ENCODE data around the gene DAG1.

DAG1 gene

GRCh38 chr3:49518016-49518415, 47.9 kb downstream of the DAG1 start:
- no peak for DNase-seq (ENCODE audit: low read depth, low spot score)

- no peak for DNase-seq (ENCODE audit: low read depth, low spot score)
Measured at GRCh38 chr3:49518441-49518840, 48.4 kb downstream of the DAG1 start.

GRCh38 chr3:49519296-49519695, 49.2 kb downstream of the DAG1 start:
- no peak for DNase-seq (ENCODE audit: low read depth, low spot score)

- DNase-seq (ENCODE audit: low read depth, low spot score) = no peak
Measured at GRCh38 chr3:49519916-49520385, 49.9 kb downstream of the DAG1 start.

GRCh38 chr3:49523756-49524747, 54.0 kb downstream of the DAG1 start:
- no peak for DNase-seq (ENCODE audit: low read depth, low spot score)

- DNase-seq (ENCODE audit: low read depth, low spot score) = no peak
Measured at GRCh38 chr3:49529567-49529966, 59.5 kb downstream of the DAG1 start.

- DNase-seq (ENCODE audit: low read depth, low spot score) = no peak
Measured at GRCh38 chr3:49530231-49530630, 60.2 kb downstream of the DAG1 start.

- no peak for DNase-seq (ENCODE audit: low read depth, low spot score)
Measured at GRCh38 chr3:49530701-49531100, 60.6 kb downstream of the DAG1 start.

- DNase-seq (ENCODE audit: low read depth, low spot score) = no peak
Measured at GRCh38 chr3:49531218-49531617, 61.2 kb downstream of the DAG1 start.

GRCh38 chr3:49531715-49532114, 61.6 kb downstream of the DAG1 start:
- DNase-seq (ENCODE audit: low read depth, low spot score) = no peak

- no peak for DNase-seq (ENCODE audit: low read depth, low spot score)
Measured at GRCh38 chr3:49533031-49533430, 63.0 kb downstream of the DAG1 start.

GRCh38 chr3:49533786-49534519, 63.9 kb downstream of the DAG1 start:
- DNase-seq (ENCODE audit: low read depth, low spot score) = no peak

GRCh38 chr3:49534581-49535441, 64.7 kb downstream of the DAG1 start:
- no peak for DNase-seq (ENCODE audit: low read depth, low spot score)

- DNase-seq (ENCODE audit: low read depth, low spot score) = no peak
Measured at GRCh38 chr3:49535971-49536874, 66.2 kb downstream of the DAG1 start.

- no peak for DNase-seq (ENCODE audit: low read depth, low spot score)
Measured at GRCh38 chr3:49536875-49537533, 66.9 kb downstream of the DAG1 start.

GRCh38 chr3:49539659-49540560, 69.8 kb downstream of the DAG1 start:
- DNase-seq (ENCODE audit: low read depth, low spot score) = peak; percentile 79

GRCh38 chr3:49552087-49552486, 82.0 kb downstream of the DAG1 start:
- no peak for DNase-seq (ENCODE audit: low read depth, low spot score)

GRCh38 chr3:49553324-49553691, 83.2 kb downstream of the DAG1 start:
- DNase-seq (ENCODE audit: low read depth, low spot score) = no peak

Data from smooth muscle cell of the brain vasculature (primary cell).